ENCODE results near the gene SPOCK1.

GRCh38 chr5:137344723-137345322 is 154.3 kb downstream of the SPOCK1 start:
- TF ChIP-seq CTCF (IDR thresholded peaks at IDR 0.05) (peak; percentile 79 to 93 (median 91)), POLR2A (IDR thresholded peaks at IDR 0.05) (no peak)
